Spleen (tissue), 11 donors: ENCODE measurements around the gene BSN. TPM values are rescaled to one million over a fixed set of nuclear protein-coding genes. Genes with fewer than 3 reads are reported as not detected.

Experiments used
- DNase-seq: peaks from one replicate; pipeline ENCODE4 v3.0.0-alpha.2; 2020
- H3K27ac ChIP-seq, 8 donors: fragments of 200-600 bp; sonication (generic) in 7 of 8; 1 replicate in 4 of 8; 2 replicates in 4 of 8; pipeline versions ENCODE4 v1.5.0 to v1.8.0; 2016 to 2021; ENCODE audit warnings: inconsistent platforms in 4 of 8, mild to moderate bottlenecking in 4 of 8, moderate library complexity in 1 of 8
- H3K27me3 ChIP-seq, 7 donors: fragments of 200-600 bp; sonication (generic) in 6 of 7; replicated peaks in 1 of 7; 1 replicate in 4 of 7; 2 replicates in 3 of 7; pipeline versions ENCODE4 v1.5.0 to v1.8.0; 2016 to 2021; ENCODE audit warnings: inconsistent platforms in 3 of 7, mild to moderate bottlenecking in 1 of 7
- H3K36me3 ChIP-seq, 6 donors: fragments of 200-600 bp; sonication (generic) in 5 of 6; 1 replicate in 4 of 6; 2 replicates in 2 of 6; pipeline versions ENCODE4 v1.5.0 to v1.8.0; 2016 to 2021; ENCODE audit warnings: inconsistent platforms in 2 of 6
- H3K4me1 ChIP-seq, 6 donors: fragments of 200-600 bp; sonication (generic) in 5 of 6; 1 replicate in 3 of 6; 2 replicates in 3 of 6; pipeline versions ENCODE4 v1.5.0 to v1.8.0; 2016 to 2021; ENCODE audit warnings: inconsistent platforms in 3 of 6
- H3K4me3 ChIP-seq, 8 donors: fragments of 200-600 bp; sonication (generic) in 7 of 8; 1 replicate in 4 of 8; 2 replicates in 4 of 8; pipeline versions ENCODE4 v1.5.0 to v1.8.0; 2016 to 2021; ENCODE audit warnings: inconsistent platforms in 4 of 8, mild to moderate bottlenecking in 4 of 8, moderate library complexity in 2 of 8
- H3K9me3 ChIP-seq, 8 donors: fragments of 200-600 bp; sonication (generic) in 7 of 8; 1 replicate in 4 of 8; 2 replicates in 4 of 8; pipeline versions ENCODE4 v1.5.0 to v1.8.0; 2016 to 2021; ENCODE audit warnings: inconsistent platforms in 4 of 8
- CTCF ChIP-seq, 11 experiments: fragments of 200-600 bp in 7 of 11; fragments of 450-650 bp in 4 of 11; sonication (generic) in 4 of 11; IDR thresholded peaks in 8 of 11; conservative IDR thresholded peaks in 3 of 11; 1 replicate in 7 of 11; 2 replicates in 4 of 11; pipeline versions ENCODE4 v1.4.0 to v1.8.0; 2016 to 2021; ENCODE audit warnings: antibody characterized with exemption in 11 of 11, inconsistent platforms in 4 of 11, mild to moderate bottlenecking in 1 of 11
- POLR2A ChIP-seq, 3 donors: fragments of 450-650 bp; IDR thresholded peaks; one replicate each; pipeline ENCODE4 v1.5.1; 2017; ENCODE audit warnings: antibody characterized with exemption in 3 of 3, mild to moderate bottlenecking in 1 of 3
- POLR2AphosphoS5 ChIP-seq, 3 donors: sonication (generic); formaldehyde crosslinking; IDR thresholded peaks; one replicate each; pipeline ENCODE4 v1.5.1; 2017; ENCODE audit warnings: antibody characterized with exemption in 3 of 3
- WGBS, 5 donors: extraction: QIAGEN DNeasy Blood & Tissue Kit in 3 of 5; methylation state at CpG; one replicate each; pipeline versions ENCODE4 v1.1.5 to v1.1.7; 2013 to 2018; 5-methylcytosine and 5-hydroxymethylcytosine counted together
- intact Hi-C: fragments of 100-400 bp; cut with DNase I; formaldehyde crosslinking; loops from one replicate; pipeline ENCODE4 v1.15.0; 2023; ENCODE audit warnings: low total_unique reads
- polyA plus RNA-seq, 3 donors: library from polyadenylated mRNA; stranded (reverse); fragments of 200-250 nt; gene quantifications; one replicate each; pipeline ENCODE4 v1.2.1, GENCODE V29; 2013
- total RNA-seq, 7 donors: library from RNA; depleted of rRNA in 3 of 7; stranded (reverse); fragments of >200 nt in 3 of 7; fragmentation: NEBNext Ultra II Directional in 4 of 7; extraction: Animal tissue kit (Norgen Biotek cat#: 25700) in 4 of 7; gene quantifications; one replicate each; pipeline versions ENCODE4 v1.1.0 to v1.2.1, GENCODE V29; 2016 to 2021
- donor health status: healthy with polysubstance abuse.
- donor health status: DM: no; HTN: no; CAD: no; lungs with moderate emphysema.
- donor health status: DM: no; HTN: no; CAD: no.
- donor health status: Bipolar disorder and iron deficiency.
- donor health status: healthy.
- donor health status: DM: no; HTN: no; CAD: no.
- donor health status: DM: yes; HTN: yes; CAD: no.

The BSN gene
- total and polyA plus RNA-seq, 10 donors, result 0.02 to 1.1 (median 0.36) TPM

DNA sequence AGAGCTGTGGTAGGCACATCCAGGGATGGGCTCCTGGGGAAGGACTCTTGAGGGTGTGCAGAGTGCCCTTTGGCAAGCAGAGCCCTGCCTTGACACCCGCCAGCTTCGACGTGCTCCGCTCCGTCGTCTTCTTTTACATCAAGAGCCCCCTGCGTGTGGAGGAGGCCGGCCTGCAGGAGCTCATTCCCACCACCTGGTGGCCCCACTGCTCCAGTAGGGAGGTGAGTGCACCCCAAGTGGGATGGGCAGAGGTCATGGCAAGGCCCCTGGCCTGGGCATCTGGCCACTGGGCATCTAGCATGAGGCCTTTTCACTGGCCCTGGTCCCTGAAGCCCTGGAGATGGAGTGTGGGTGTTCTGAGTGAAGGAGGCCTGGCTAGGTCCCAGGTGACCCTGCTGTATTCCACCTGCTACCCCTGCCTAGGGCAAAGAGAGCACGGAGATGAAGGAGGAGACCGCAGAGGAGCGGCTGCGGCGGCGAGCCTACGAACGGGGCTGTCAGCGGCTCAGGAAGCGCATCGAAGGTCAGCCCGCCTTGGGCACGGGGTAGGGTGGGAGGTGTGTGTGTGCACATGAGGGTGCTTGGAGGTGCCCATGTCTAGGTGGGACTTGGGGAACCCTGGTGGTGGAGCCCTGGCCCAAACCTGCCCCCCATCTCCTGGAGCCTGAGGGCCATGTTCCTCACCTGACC lies 147.3 kb downstream of the BSN start:
- no peak for DNase-seq
- no peak overlapping the region for H3K27ac ChIP-seq
- WGBS, 5 donors, result 88 to 93% (median 89%) methylated on average over 20 to 21 of the region's 21 CpGs

DNA sequence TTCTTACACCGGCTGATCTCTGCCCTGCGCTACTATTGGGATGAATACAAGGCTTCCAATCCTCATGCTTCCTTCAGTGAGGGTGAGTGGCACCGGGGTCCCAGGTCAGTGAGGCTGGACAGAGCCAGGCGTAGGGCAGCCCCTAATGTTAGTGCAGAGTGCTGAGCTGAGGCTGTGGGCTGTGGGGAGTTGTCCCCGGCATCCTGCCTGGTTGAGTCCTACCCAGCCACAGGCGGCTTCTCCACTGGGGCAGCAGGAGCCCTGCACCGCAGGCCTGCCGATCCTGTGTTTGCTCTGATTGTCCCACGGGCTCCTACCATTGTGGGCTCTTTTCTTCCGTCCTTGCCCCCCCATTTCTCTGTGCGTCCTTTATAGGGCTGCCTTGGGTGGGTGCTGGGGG lies 148.4 kb downstream of the BSN start:
- intact Hi-C loops, result loop anchor here (5.0 kb wide), 1 partner anchor 140 kb away; no protein-coding TSS in a partner anchor
- Histone ChIP-seq H3K27me3 (no peaks in the 10 kb centered on the region), H3K27ac (no peak overlapping the region), H3K9me3 (no peaks in the 10 kb centered on the region), H3K4me1 (peaks cover 0 to 38% (median 9%) of the 10 kb centered on the region in 6 donors), H3K36me3 (peaks cover 0 to 99% (median 73%) of the 10 kb centered on the region in 6 donors), H3K4me3 (no peak overlapping the region)
- WGBS, 5 donors, result 91 to 94% (median 92%) methylated on average over 8 to 11 of the region's 11 CpGs
- DNase-seq, result no peak
- TF ChIP-seq POLR2A (IDR thresholded peaks at IDR 0.05) (no peak), POLR2AphosphoS5 (IDR thresholded peaks at IDR 0.05) (no peak), CTCF (IDR thresholded peaks at IDR 0.05 in 8 of 11, conservative IDR thresholded peaks at IDR 0.05 in 3 of 11) (no peak)

More for the DNA sequence above, 147.3 kb downstream of the BSN start:
- H3K36me3 ChIP-seq, result peaks cover 0 to 100% (median 73%) of the 10 kb centered on the region in 6 donors
- no peaks in the 10 kb centered on the region for H3K9me3 ChIP-seq
- no peak overlapping the region for H3K4me3 ChIP-seq
- no peaks in the 10 kb centered on the region for H3K27me3 ChIP-seq
- intact Hi-C loops, result loop anchor here (5.0 kb wide), 1 partner anchor 141 kb away; no protein-coding TSS in a partner anchor
- peaks cover 0 to 32% (median 8%) of the 10 kb centered on the region in 6 donors for H3K4me1 ChIP-seq
- TF ChIP-seq POLR2AphosphoS5 (IDR thresholded peaks at IDR 0.05), result peak in 1 of 3 donors; percentile 41
- no peak for TF ChIP-seq POLR2A (IDR thresholded peaks at IDR 0.05)
- TF ChIP-seq CTCF (IDR thresholded peaks at IDR 0.05 in 8 of 11, conservative IDR thresholded peaks at IDR 0.05 in 3 of 11), result peak in 4 of 11 experiments; percentile 11 to 32 (median 28)

DNA sequence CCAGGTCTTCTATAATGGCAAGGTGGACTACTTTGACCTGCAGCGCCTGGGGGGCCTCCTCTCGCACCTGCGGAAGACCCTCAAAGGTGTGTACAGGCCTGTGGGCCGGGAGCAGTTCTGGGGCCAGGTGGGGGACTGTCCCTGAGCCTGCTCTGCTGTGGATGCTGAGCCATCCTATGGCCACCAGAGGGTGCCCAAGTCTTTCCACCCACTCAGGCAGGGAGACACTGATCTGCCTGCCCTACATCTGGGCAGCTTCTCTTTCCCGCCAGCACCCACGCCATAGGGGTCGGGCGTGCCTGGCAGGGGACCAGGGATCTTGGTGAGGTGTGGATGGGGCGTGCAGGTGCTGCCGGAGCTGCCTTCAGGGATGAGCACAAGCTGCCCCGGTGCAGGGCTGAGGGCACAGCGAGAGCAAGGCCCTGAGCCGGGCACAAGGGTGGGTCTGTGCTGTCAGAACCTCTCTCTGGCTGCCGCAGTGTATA lies 149.2 kb downstream of the BSN start:
- intact Hi-C loops, result loop anchor here (5.0 kb wide), 1 partner anchor 139 kb away; no protein-coding TSS in a partner anchor
- H3K4me3 ChIP-seq, result no peak overlapping the region
- TF ChIP-seq CTCF (IDR thresholded peaks at IDR 0.05 in 8 of 11, conservative IDR thresholded peaks at IDR 0.05 in 3 of 11) (peak; percentile 71 to 95 (median 86)), POLR2A (IDR thresholded peaks at IDR 0.05) (no peak), POLR2AphosphoS5 (IDR thresholded peaks at IDR 0.05) (peak; percentile 48 to 56 (median 54))
- peak overlapping the region in 2 of 8 donors; percentile 31 to 46 for H3K27ac ChIP-seq
- no peaks in the 10 kb centered on the region for H3K27me3 ChIP-seq
- H3K4me1 ChIP-seq, result peaks cover 0 to 38% (median 9%) of the 10 kb centered on the region in 6 donors
- WGBS, 5 donors, result 59 to 66% (median 63%) methylated on average over 10 to 14 of the region's 14 CpGs
- peaks cover 0 to 98% (median 67%) of the 10 kb centered on the region in 6 donors for H3K36me3 ChIP-seq
- peak; percentile 87 for DNase-seq
- no peaks in the 10 kb centered on the region for H3K9me3 ChIP-seq

GRCh38 chr3:49703956-49704355 lies 149.7 kb downstream of the BSN start:
- WGBS, 5 donors, result 86 to 94% (median 92%) methylated on average over 7 of the region's 7 CpGs
- intact Hi-C loops, result loop anchor here (5.0 kb wide), 1 partner anchor 138 kb away; no protein-coding TSS in a partner anchor
- no peak for DNase-seq
- no peaks in the 10 kb centered on the region for H3K9me3 ChIP-seq
- peaks cover 0 to 38% (median 9%) of the 10 kb centered on the region in 6 donors for H3K4me1 ChIP-seq
- no peak for TF ChIP-seq POLR2A (IDR thresholded peaks at IDR 0.05)
- H3K27me3 ChIP-seq, result no peaks in the 10 kb centered on the region
- H3K4me3 ChIP-seq, result no peak overlapping the region
- H3K27ac ChIP-seq, result peak overlapping the region in 2 of 8 donors; percentile 31 to 46
- H3K36me3 ChIP-seq, result peaks cover 0 to 98% (median 66%) of the 10 kb centered on the region in 6 donors
